GM21447 (cell line): ENCODE measurements around the gene TTF1.

Source experiments
- ATAC-seq: cut with Tn5 transposase; IDR thresholded peaks from one replicate; pipeline ENCODE4 v1.9.1; 2021; ENCODE audit not compliant: unreplicated experiment

Gene TTF1, protein sequence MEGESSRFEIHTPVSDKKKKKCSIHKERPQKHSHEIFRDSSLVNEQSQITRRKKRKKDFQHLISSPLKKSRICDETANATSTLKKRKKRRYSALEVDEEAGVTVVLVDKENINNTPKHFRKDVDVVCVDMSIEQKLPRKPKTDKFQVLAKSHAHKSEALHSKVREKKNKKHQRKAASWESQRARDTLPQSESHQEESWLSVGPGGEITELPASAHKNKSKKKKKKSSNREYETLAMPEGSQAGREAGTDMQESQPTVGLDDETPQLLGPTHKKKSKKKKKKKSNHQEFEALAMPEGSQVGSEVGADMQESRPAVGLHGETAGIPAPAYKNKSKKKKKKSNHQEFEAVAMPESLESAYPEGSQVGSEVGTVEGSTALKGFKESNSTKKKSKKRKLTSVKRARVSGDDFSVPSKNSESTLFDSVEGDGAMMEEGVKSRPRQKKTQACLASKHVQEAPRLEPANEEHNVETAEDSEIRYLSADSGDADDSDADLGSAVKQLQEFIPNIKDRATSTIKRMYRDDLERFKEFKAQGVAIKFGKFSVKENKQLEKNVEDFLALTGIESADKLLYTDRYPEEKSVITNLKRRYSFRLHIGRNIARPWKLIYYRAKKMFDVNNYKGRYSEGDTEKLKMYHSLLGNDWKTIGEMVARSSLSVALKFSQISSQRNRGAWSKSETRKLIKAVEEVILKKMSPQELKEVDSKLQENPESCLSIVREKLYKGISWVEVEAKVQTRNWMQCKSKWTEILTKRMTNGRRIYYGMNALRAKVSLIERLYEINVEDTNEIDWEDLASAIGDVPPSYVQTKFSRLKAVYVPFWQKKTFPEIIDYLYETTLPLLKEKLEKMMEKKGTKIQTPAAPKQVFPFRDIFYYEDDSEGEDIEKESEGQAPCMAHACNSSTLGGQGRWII

DNA sequence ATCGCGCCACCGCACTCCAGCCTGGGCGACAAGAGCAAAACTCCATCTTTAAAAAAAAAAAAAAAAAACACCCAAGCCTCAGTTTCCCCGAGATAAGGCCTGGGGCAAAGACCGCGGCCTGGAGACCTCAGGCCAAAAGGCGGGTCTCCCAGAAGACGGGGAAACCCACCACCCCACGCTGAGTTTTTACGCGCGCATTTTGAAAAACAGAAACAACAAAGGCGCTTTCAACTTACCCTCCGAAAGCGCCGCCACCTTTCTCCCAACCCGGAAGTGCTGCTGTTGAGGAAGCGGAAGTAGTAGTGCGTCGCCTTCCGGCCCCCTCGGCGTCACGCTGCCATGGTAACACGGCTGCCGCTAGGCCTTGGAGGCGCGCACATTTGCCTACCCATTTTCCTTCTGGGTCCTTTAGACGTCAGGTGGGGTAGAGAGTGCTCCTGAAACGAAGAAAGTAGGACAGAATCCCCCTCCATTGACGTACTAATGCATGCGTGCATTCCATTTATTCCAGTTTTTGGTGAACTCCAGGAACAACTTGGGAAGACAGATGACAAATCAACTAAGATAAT is at the start of gene TTF1:
TTF1 (minus strand) TSS at position 287 of the 569 bp plus-strand sequence. CDS start 4,019 bp downstream, outside the sequence.
- peak; percentile 64 for ATAC-seq

DNA sequence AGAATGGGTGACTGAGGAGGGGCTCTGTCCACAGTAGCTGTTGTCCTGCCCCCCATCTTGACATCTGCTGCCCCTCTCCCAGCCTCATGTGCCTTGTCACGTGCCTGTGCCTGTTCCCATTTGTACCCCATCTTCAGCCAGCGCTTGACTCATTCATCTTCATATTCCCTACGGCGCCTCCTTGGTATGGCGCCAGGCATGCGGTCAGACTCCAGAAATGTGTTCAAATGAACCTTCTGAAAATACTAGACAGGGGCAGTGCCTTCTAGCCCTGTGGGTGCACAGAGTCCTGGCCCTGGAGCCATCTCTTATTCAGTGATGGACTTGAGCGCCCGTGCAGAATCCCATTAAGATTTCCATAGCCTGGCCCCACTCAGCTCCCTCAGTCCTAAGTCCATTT is 49.6 kb upstream of the TTF1 start:
- ATAC-seq: no peak

DNA sequence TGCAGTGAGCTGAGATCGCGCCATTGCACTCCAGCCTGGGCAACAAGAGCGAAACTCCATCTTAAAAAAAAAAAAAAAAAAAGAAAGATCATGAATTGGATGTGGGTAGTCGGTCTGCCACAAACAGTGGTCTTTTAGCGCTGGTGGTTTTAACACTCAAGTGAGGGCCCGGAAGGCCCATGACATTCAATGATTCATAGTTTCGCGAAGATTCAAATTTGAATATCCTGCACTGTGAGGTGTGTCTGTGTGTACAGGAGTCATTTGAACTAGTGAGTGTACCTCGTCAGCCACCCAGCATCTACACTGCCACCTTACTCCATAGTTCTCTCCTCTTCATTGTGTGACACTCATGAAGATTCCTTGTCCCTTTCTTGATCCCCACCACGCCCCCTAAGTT is 44.6 kb upstream of the TTF1 start:
- ATAC-seq: no peak

DNA sequence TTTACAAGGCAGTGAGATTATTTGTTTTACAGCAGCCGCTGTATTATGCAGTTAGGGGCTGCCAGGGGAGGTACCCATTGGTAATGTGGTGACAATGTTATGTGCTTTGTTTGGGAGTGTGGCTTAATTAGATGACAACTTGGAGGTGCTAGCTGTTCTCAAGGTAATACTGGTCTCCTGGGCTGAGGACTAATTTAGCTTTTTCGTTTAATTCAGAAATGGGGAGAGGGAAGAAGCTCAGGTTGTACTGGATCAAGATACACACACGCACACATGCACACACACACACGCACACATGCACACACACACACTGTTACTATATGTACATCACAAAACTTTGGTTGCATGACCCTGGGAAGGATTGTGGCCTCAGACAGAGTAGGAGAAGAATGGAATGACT is 41.3 kb upstream of the TTF1 start:
- no peak for ATAC-seq

DNA sequence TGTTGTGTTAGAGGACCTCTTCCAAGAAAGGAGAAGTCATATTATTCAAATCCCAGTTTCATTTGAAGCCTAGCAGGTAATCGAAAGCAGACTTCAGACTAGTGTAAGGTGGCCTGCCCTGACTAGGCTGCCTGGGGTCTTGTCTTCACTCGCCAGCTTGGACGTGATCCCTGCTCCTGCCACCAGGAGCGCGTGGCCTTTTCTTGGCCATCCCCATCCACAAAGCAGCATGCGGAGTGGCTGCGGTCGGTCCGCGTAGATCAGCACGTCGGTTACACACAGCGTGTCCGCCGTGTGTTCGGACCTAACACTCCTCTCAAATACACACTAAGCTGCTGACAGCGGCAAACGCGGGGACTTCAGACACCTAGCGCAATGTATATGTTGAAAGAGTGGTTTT is 40.7 kb upstream of the TTF1 start:
- ATAC-seq: no peak

DNA sequence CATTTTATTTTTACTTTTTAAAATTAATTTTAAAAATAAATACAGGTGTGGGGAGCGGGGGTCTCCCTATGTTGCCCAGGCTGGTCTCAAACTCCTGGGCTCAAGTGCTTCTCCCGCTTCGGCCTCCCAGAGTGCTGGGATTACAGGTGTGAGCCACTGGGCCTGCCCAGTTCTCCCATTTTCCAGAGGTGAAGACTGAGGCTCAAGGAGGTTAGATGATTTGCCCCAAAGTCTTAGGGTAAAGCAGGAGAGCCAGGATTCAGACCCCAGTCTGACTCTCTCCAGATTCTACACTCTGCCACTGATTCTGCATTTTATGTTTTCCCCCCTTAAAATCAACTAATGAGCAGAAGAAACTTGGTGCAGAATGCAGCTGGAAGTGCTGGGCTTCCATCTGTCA is 40.2 kb upstream of the TTF1 start:
- ATAC-seq: no peak

DNA sequence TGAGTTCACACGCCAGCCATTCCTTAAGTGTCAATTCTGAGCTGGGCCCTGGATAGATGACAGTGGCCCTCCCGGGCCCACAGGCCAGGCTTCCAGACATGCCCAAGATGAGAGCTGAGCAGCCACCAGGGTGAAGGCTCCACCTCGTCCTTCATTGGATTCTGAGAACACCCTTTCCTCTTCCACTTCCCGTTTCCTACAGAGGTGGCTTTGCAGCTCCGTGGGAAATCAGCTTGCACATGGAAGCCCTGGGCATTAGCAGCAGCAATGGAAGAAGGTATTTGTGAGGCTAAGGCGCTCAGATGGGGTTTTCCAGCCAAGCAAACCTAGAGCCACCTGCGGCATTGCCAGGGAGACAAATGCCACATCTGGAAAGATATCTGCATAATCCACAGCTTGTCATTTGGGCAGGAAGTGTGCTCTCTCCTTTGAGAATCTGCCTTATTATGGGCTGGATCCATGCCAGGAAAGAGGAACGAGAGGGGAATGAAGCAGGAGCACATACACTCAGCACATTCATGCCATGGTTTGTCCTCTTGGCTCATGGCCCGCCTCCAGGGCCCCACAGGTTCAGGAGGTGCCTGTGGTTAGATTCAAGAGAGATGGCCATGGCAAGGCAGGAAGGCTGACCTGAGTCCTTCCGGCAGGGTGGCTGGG is 37.4 kb upstream of the TTF1 start:
- ATAC-seq: no peak

DNA sequence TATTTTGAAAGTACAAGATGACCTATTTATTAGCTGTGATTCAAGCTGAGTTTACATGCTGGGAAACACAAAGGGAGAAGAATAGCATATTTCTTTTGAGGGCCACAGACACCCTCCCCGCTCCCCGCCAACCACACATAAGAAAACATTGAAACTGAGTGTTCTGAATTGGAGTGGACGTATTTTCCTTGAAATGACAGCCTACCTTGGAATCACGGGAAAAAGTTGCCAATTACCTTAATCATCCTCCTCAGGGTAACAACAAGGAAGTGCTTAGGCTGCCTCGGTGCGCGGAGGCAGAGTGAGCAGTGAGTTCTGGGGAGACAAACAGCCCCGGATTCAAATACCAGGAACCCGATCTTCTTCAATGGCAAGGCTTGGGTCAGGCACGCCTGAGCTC is 34.8 kb upstream of the TTF1 start:
- ATAC-seq: no peak

DNA sequence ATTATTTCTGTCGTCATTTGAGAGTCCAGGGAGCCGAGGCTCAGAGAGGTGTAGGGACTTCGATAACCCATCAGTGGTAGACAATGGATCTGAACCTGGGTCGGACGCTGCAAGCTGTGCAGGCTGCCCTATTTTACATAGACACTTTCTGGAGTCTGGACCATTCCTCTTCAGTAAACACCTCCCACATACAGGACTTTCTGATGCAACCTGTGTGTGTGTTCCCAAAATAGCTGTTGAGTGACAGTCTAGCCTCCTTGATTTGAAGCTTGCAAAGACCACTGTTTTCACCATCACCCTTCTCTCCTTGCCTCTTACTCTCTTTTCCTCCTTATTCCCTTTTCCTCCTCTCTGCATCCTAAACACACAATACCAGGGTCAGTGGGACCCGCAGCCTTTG is 34.1 kb upstream of the TTF1 start:
- no peak for ATAC-seq

DNA sequence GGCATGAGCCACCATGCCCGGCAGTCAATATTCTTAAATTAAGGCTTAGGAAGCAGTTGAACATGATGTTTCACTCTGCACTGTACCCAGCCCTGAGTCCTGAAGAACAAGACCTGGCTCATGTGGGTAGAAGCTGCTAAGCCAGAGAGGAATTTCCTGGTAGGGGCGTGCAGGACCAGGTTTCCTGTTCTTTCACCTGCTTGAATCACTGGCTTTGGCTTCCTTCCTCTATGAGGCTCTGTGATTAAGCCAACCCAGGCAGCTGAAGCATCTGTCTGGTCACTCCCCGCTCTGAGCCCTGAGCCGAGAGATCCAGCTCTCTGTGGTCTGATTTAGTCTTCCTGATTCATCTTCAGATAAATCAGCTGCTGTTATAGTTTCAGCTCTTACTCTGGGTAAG is 32.5 kb upstream of the TTF1 start:
- ATAC-seq: no peak

DNA sequence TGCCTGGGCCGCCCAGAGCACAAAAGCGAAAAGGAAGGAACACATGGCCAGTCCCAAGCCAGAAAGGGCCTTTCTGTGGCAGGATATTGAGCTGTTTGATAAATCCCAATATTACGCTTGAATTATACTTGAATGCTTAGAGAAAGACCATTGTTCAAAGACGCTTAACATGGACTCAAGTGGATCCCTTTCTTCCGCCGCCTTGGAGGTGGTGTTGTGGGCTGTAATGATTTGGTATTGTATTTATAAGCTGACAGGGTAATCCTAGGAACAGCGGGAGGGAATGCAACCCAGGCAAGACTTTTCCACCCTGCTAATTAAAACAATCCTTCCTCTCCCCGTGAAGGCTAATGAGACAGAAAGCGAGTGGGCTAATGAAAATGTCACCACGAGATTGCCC is 28.2 kb upstream of the TTF1 start:
- no peak for ATAC-seq

DNA sequence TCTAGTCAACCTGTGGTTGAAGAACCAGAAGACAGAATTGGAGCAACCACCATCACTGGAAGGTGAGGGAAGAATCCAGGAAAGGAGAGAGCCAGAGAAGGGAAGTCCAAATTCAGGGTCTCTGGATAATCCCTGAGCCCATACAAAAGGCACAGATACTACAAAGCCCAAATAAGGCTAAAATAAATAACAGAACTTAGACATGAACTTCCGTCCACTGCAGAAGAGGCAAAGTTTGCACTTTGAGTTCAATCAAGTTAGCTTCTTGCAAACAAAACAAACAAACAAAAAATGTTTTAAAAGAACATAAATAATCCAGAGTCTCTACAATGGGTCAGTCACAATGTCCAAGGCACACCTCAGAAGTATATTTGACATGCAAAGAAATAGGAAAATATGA is 24.4 kb upstream of the TTF1 start:
- ATAC-seq: no peak

DNA sequence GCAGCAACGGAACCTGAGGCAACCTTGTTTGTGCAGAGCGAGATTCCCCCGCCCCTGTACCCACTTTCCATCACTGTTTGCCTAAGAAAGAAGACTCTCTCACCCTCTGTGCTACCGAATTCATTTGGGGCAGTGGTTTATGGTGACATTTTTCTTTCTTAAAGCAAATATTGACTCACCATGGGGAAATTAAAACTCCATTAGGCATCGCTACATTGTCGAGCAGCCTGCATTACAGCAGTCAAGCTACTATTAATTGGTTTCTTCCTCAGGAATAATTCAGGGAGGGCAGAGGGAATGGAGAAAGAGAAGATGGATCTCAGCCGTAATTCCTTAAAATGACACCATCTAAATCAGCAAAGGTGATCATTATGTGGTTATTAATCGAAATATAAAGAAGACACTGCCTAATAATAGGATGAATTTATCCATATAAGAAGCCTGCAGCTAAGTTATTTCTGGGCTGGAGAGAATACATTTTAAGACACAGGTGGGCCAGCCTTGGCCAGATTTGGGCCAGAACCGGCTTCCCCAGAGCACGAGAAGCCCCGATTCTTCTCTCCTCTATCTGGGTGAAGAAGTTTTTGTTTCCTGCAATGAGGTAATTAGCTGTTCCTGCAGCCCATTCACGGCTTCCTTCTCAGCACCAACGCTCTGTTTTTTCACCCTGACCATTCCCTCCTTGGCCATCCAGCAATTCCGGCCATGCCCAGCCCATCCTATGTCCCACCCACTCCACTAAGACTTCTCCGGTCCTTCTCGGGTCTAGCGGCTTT is 20.2 kb upstream of the TTF1 start:
- ATAC-seq: no peak

DNA sequence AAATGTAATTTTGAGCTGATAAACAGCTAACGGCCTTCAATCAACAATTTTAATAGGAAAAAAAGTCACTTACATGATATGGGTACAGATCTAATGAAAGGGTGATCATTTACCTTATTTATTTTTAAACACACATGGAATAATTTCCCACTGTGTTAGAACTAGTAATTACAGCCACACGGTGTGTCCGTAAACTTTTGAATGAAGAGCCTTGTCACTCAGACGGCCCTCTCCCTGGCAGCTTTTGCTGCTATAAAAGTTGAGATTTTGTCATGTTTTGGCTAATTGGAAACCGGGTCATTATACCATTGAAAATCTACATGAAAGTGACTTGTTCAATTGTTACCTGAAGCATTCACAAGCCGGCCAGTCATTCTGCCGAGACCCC is 19.0 kb upstream of the TTF1 start:
- ATAC-seq: no peak

DNA sequence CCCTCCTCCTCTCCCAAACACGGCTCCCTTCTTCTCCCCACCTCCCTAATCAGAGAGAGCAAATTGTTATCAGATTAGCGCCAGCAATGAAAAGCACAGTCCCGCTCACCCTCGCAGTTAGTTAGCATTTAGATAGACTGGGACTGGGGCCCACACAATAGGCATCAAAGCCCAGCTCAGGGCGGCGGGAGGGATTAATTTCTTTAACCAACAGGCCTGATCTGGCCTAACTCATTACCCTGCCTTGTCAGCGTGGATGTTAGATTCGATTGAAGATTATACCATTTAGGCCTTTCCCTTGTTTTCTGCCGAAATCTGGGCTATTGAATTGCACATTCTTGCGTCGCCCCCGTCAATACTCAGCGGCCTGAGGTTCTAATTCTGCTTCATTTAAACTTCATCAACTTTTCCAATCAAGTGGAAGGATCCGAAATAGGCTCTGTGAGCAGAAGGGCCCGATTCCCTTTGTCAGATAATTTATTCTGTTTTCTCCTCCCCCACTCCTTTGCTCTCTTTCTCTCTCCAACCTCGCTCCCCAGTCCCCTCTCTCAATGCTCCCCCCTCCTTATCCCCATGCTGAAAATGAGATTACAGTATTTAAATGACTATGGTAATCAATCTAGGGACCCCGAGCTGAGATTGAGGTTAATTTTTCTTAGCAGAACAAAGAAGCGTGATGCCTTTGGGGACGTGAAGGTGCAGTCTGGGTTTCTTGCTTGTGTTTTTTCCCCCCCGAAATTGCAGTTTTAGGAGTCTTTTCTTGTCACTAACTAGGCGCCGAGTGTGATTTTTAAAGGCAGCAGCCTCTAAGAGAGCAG is 18.4 kb upstream of the TTF1 start:
- ATAC-seq: no peak

DNA sequence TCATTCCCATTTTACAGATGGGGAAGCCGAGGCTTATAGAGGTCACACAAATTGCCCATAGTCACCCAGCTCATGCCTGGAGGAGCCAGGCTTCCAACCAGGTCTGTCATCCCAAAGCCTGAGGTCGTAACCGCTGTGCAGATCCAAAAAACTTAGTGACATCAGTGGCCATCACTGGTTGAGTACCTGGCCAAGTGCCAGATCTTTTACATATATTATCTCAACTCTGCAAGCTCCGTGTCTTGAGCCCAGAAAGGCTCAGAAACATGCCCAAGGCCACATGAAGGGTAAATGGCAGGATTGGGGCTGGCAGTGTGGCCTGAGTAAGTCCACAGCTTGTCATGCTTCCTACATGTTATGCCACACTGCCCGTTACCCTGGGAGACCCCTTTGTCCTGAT is 16.9 kb upstream of the TTF1 start:
- ATAC-seq: no peak

DNA sequence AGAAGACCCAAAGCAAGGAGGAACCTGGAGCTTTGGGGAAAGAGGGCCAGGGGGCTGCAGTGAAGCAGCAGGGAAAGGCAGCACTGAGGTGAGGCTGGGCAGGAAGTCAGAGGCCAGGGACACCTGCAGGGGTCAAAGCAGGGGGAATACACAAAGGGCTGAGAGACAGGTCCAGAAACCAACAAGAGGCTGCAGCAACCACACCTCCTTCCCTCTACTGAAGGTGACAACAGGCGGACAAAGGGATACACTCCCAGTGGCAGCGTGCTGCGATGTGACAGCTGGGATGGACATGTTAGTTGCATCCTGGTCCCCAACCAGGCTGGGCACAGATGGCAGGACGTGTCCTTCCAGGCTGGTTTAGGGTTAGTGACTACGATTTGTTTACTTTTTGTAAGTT is 15.9 kb upstream of the TTF1 start:
- ATAC-seq: no peak

DNA sequence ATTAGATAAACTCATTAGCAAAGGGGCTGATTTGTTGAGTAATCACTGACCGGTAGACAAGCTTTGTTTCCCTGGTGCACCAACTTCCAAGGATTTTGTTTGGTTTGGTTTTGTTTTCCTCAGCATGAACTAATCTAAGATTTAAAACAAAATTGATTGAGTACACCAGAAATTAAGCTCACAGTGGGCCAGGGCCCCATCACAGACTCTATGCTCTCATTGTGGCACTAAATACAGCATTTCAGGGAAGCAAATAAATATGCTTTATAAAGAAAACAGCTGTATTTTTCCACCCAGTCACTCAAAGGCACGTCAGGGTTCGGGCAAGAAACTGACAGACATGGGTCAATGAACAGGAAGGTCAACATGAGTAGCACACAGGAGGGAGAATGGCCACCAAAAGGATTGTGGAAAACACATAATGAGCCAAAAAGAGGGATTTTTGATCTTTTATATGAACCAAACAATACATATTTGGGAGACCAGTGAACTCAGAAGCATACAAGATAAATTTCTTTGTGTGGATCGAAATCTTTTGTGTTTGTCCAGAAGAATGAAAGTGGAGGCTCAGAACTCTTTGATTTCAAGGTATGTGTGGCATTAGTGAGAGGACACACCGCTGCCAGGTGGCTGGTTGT is 12.2 kb upstream of the TTF1 start:
- no peak for ATAC-seq

DNA sequence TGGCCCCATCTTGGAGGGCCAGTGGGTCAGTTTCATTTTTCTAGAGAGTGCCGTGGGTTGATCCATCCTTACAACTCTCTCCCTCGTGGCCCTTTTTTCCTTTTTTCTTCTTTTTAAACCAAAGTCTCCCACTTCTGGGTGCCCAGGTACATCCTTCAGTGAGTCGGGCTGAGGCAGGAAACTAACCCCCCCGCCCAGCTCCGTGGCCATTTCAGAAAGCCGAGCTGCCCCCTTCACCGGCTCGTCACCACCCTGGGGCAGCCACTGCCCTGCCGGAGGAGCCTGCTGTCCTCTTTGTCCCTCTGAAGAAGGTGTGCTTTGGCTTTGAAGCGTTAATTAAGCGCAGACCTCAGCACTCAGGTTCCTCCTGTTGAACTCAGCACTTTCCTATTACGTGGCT is 8.5 kb upstream of the TTF1 start:
- no peak for ATAC-seq
